Trophoblast cell (in vitro differentiated cells and primary cell): ENCODE measurements around the gene ERG.

Experiments
- DNase-seq, 2 donors: peaks; one replicate each; pipeline ENCODE4 v3.0.0-alpha.2; 2016
- H2AFZ ChIP-seq: 2 replicates; pipeline ENCODE4 v1.6.1; 2013; ENCODE audit warnings: low read length, moderate library complexity, mild to moderate bottlenecking; ENCODE audit not compliant: insufficient read depth, poor library complexity
- H2AK5ac ChIP-seq: 2 replicates; pipeline ENCODE4 v1.6.1; 2013; ENCODE audit warnings: mild to moderate bottlenecking, low read length
- H2BK120ac ChIP-seq: 2 replicates; pipeline ENCODE4 v1.6.1; 2013; ENCODE audit warnings: low read length, mild to moderate bottlenecking, moderate library complexity; ENCODE audit not compliant: insufficient read depth, poor library complexity
- H2BK12ac ChIP-seq: 2 replicates; pipeline ENCODE4 v1.6.1; 2013; ENCODE audit warnings: mild to moderate bottlenecking, low read length, moderate library complexity
- H2BK5ac ChIP-seq: 2 replicates; pipeline ENCODE4 v1.6.1; 2013; ENCODE audit warnings: low read length, low read depth, moderate library complexity, mild to moderate bottlenecking; ENCODE audit not compliant: poor library complexity
- H3K14ac ChIP-seq: 2 replicates; pipeline ENCODE4 v1.6.1; 2013; ENCODE audit warnings: mild to moderate bottlenecking, low read length
- H3K18ac ChIP-seq: 2 replicates; pipeline ENCODE4 v1.6.1; 2013; ENCODE audit warnings: mild to moderate bottlenecking, low read length
- H3K23ac ChIP-seq: 2 replicates; pipeline ENCODE4 v1.6.1; 2013; ENCODE audit warnings: low read length
- H3K27ac ChIP-seq: 2 replicates; pipeline ENCODE4 v1.5.1; 2013; ENCODE audit warnings: low read depth, mild to moderate bottlenecking, inconsistent platforms, low read length, moderate library complexity
- H3K27me3 ChIP-seq: 2 replicates; pipeline ENCODE4 v1.6.1; 2013; ENCODE audit warnings: inconsistent platforms, mild to moderate bottlenecking, low read length, moderate library complexity; ENCODE audit not compliant: insufficient read depth
- H3K36me3 ChIP-seq, 2 experiments: 1 replicate in 1 of 2; 2 replicates in 1 of 2; pipeline ENCODE4 v1.6.1; 2013; ENCODE audit warnings: low read length in 2 of 2, mild to moderate bottlenecking in 2 of 2, moderate library complexity in 1 of 2; ENCODE audit not compliant: insufficient read depth in 2 of 2, control insufficient read depth in 1 of 2
- H3K4ac ChIP-seq: 2 replicates; pipeline ENCODE4 v1.6.1; 2013; ENCODE audit warnings: low read depth, mild to moderate bottlenecking, low read length, moderate library complexity
- H3K4me1 ChIP-seq, 2 experiments: 1 replicate in 1 of 2; 2 replicates in 1 of 2; pipeline ENCODE4 v1.6.1; 2013; ENCODE audit warnings: low read length in 2 of 2, mild to moderate bottlenecking in 2 of 2, moderate library complexity in 1 of 2; ENCODE audit not compliant: insufficient read depth in 2 of 2, control insufficient read depth in 1 of 2
- H3K4me2 ChIP-seq: 2 replicates; pipeline ENCODE4 v1.6.1; 2013; ENCODE audit warnings: inconsistent platforms, mild to moderate bottlenecking, low read length, moderate library complexity
- H3K4me3 ChIP-seq: 2 replicates; pipeline ENCODE4 v1.5.1; 2013; ENCODE audit warnings: mild to moderate bottlenecking, low read depth, low read length, inconsistent platforms
- H3K79me1 ChIP-seq: one replicate; pipeline ENCODE4 v1.6.1; 2013; ENCODE audit warnings: low read length
- H3K79me2 ChIP-seq: 2 replicates; pipeline ENCODE4 v1.6.1; 2013; ENCODE audit warnings: low read length, mild to moderate bottlenecking; ENCODE audit not compliant: control insufficient read depth, insufficient read depth, poor library complexity
- H3K9ac ChIP-seq: 2 replicates; pipeline ENCODE4 v1.6.1; 2013; ENCODE audit warnings: mild to moderate bottlenecking, low read length
- H3K9me3 ChIP-seq: 2 replicates; pipeline ENCODE4 v1.6.1; 2013; ENCODE audit warnings: low read depth, mild to moderate bottlenecking, control low read depth, inconsistent platforms, low read length; ENCODE audit not compliant: insufficient read depth
- H4K12ac ChIP-seq: 2 replicates; pipeline ENCODE4 v1.6.1; 2013; ENCODE audit warnings: low read depth, mild to moderate bottlenecking, low read length, moderate library complexity
- H4K8ac ChIP-seq: 2 replicates; pipeline ENCODE4 v1.6.1; 2013; ENCODE audit warnings: low read depth, mild to moderate bottlenecking, low read length, moderate library complexity
- H4K91ac ChIP-seq: one replicate; pipeline ENCODE4 v1.6.1; 2013; ENCODE audit warnings: low read depth, mild to moderate bottlenecking, low read length, moderate library complexity
- WGBS: extraction: QIAGEN DNeasy Blood & Tissue Kit; methylation state at CpG from one replicate; pipeline ENCODE4 v1.1.7; 2013; ENCODE audit warnings: missing lambda C conversion rate; ENCODE audit not compliant: insufficient read length, insufficient coverage; ENCODE audit errors: extremely low coverage; 5-methylcytosine and 5-hydroxymethylcytosine counted together

ERG gene

GRCh38 chr21:38499296-38499695, 1.0 kb upstream of the ERG start:
- Histone ChIP-seq H3K27me3 (no peaks in the 10 kb centered on the region), H3K18ac (no peak overlapping the region), H3K23ac (no peak overlapping the region), H4K8ac (no peak overlapping the region), H3K9ac (no peak overlapping the region), H2BK5ac (no peak overlapping the region), H4K12ac (no peak overlapping the region), H3K14ac (no peak overlapping the region), H3K79me1 (no peaks in the 10 kb centered on the region), H3K36me3 (no peaks in the 10 kb centered on the region), H2AFZ (no peak overlapping the region), H3K4me3 (no peak overlapping the region), H2BK120ac (no peak overlapping the region), H2AK5ac (no peak overlapping the region), H4K91ac (no peak overlapping the region), H3K4me1 (peaks cover 4 to 7% of the 10 kb centered on the region in 2 experiments), H3K9me3 (no peaks in the 10 kb centered on the region), H3K4ac (no peak overlapping the region), H3K79me2 (no peaks in the 10 kb centered on the region), H3K27ac (no peak overlapping the region), H2BK12ac (no peak overlapping the region), H3K4me2 (no peak overlapping the region)
- DNase-seq: no peak
- no CpG with 5 or more reads among the region's 6 CpGs for WGBS

GRCh38 chr21:38496224-38496623, 2.1 kb downstream of the ERG start:
- H2BK120ac ChIP-seq: no peak overlapping the region
- H4K91ac ChIP-seq: no peak overlapping the region
- H3K14ac ChIP-seq: no peak overlapping the region
- no peak overlapping the region for H4K12ac ChIP-seq
- H2AK5ac ChIP-seq: no peak overlapping the region
- WGBS: no CpG with 5 or more reads among the region's 3 CpGs
- no peaks in the 10 kb centered on the region for H3K36me3 ChIP-seq
- H3K9me3 ChIP-seq: no peaks in the 10 kb centered on the region
- no peaks in the 10 kb centered on the region for H3K27me3 ChIP-seq
- H3K79me2 ChIP-seq: no peaks in the 10 kb centered on the region
- no peak overlapping the region for H3K4me2 ChIP-seq
- no peak overlapping the region for H3K23ac ChIP-seq
- H2BK12ac ChIP-seq: no peak overlapping the region
- H3K4ac ChIP-seq: no peak overlapping the region
- H3K27ac ChIP-seq: no peak overlapping the region
- H2BK5ac ChIP-seq: no peak overlapping the region
- no peak for DNase-seq
- no peak overlapping the region for H3K4me3 ChIP-seq
- H2AFZ ChIP-seq: no peak overlapping the region
- no peak overlapping the region for H4K8ac ChIP-seq
- H3K4me1 ChIP-seq: no peaks in the 10 kb centered on the region
- no peaks in the 10 kb centered on the region for H3K79me1 ChIP-seq
- H3K9ac ChIP-seq: no peak overlapping the region
- H3K18ac ChIP-seq: no peak overlapping the region

GRCh38 chr21:38495696-38496095, 2.6 kb downstream of the ERG start:
- whole genome bisulfite sequencing: no CpG with 5 or more reads among the region's 2 CpGs
- Histone ChIP-seq H2BK120ac (no peak overlapping the region), H3K18ac (no peak overlapping the region), H3K36me3 (no peaks in the 10 kb centered on the region), H2BK5ac (no peak overlapping the region), H4K8ac (no peak overlapping the region), H4K91ac (no peak overlapping the region), H2AFZ (no peak overlapping the region), H3K27ac (no peak overlapping the region), H2BK12ac (no peak overlapping the region), H3K27me3 (no peaks in the 10 kb centered on the region), H2AK5ac (no peak overlapping the region), H3K79me2 (no peaks in the 10 kb centered on the region), H4K12ac (no peak overlapping the region), H3K4ac (no peak overlapping the region), H3K4me2 (no peak overlapping the region), H3K23ac (no peak overlapping the region), H3K4me1 (no peaks in the 10 kb centered on the region), H3K4me3 (no peak overlapping the region), H3K14ac (no peak overlapping the region), H3K9me3 (no peaks in the 10 kb centered on the region), H3K79me1 (no peaks in the 10 kb centered on the region), H3K9ac (no peak overlapping the region)
- no peak for DNase-seq

- H2AFZ ChIP-seq: no peak overlapping the region
- no peak overlapping the region for H3K9ac ChIP-seq
Observed at GRCh38 chr21:38495242-38495641, 3.0 kb downstream of the ERG start.

More at GRCh38 chr21:38495242-38495641, 3.0 kb downstream of the ERG start:
- Histone ChIP-seq H3K27me3 (no peaks in the 10 kb centered on the region), H2BK5ac (no peak overlapping the region), H3K4me2 (no peak overlapping the region), H3K27ac (no peak overlapping the region), H2AK5ac (no peak overlapping the region), H3K23ac (no peak overlapping the region), H4K12ac (no peak overlapping the region), H3K4me1 (no peaks in the 10 kb centered on the region), H3K79me2 (no peaks in the 10 kb centered on the region), H4K8ac (no peak overlapping the region), H3K18ac (no peak overlapping the region), H3K36me3 (no peaks in the 10 kb centered on the region), H3K9me3 (no peaks in the 10 kb centered on the region), H3K4me3 (no peak overlapping the region), H4K91ac (no peak overlapping the region), H3K79me1 (no peaks in the 10 kb centered on the region), H2BK120ac (no peak overlapping the region), H3K4ac (no peak overlapping the region), H2BK12ac (no peak overlapping the region), H3K14ac (no peak overlapping the region)
- WGBS: no CpG with 5 or more reads among the region's 5 CpGs
- no peak for DNase-seq
